ENCODE results near the gene FOXP4. TPM values are rescaled to one million over a fixed set of nuclear protein-coding genes. Genes with fewer than 3 reads are reported as not detected.

FOXP4 gene
- total and polyA plus RNA-seq, 2 experiments from 2014 or later, result 1.1 to 3.9 TPM

- no peaks in the 10 kb centered on the region for H3K36me3 ChIP-seq (ENCODE audit: low read depth)
- no peaks in the 10 kb centered on the region for H3F3A ChIP-seq (ENCODE audit: insufficient read depth)
- no peaks in the 10 kb centered on the region for H3K9me3 ChIP-seq (ENCODE audit: low read depth)
- H3K4me1 ChIP-seq (ENCODE audit: insufficient read depth), result no peaks in the 10 kb centered on the region
- H4K20me1 ChIP-seq (ENCODE audit: insufficient read depth), result no peaks in the 10 kb centered on the region
- no peak overlapping the region for H3K4me3 ChIP-seq
- peaks cover 25% of the 10 kb centered on the region for H3K27me3 ChIP-seq (replicated peaks; ENCODE audit: insufficient read depth)
- no peak for DNase-seq
- no peak overlapping the region for H3K27ac ChIP-seq
- H2AFZ ChIP-seq, result no peak overlapping the region
- H3K9ac ChIP-seq, result no peak overlapping the region
- in situ Hi-C loops (cut with MboI), result no loop called here
- no peaks in the 10 kb centered on the region for H3K79me2 ChIP-seq (ENCODE audit: insufficient read depth)
- TF ChIP-seq EZH2 (IDR thresholded peaks at IDR 0.05; ENCODE audit: insufficient read depth, poor library complexity, severe bottlenecking) (no peak), EZH2phosphoT487 (IDR thresholded peaks at IDR 0.05; ENCODE audit: insufficient read depth, low read depth) (no peak)
- H3K4me2 ChIP-seq (ENCODE audit: unreplicated experiment), result no peak overlapping the region
- no peaks in the 10 kb centered on the region for H3K9me2 ChIP-seq (ENCODE audit: insufficient read depth)
- 61 to 63% methylated on average over 3 of the region's 3 CpGs for WGBS, 2 experiments (ENCODE audit: low coverage in 1 of 2, low lambda C conversion rate in 2 of 2, missing lambda C conversion rate in 2 of 2)
Measured at GRCh38 chr6:41500561-41500960, 45.6 kb upstream of the FOXP4 start.

GRCh38 chr6:41502566-41502916, 43.6 kb upstream of the FOXP4 start:
- TF ChIP-seq EZH2 (IDR thresholded peaks at IDR 0.05; ENCODE audit: insufficient read depth, poor library complexity, severe bottlenecking) (no peak), EZH2phosphoT487 (IDR thresholded peaks at IDR 0.05; ENCODE audit: insufficient read depth, low read depth) (no peak)
- Histone ChIP-seq H3F3A (ENCODE audit: insufficient read depth) (no peaks in the 10 kb centered on the region), H3K9me2 (ENCODE audit: insufficient read depth) (no peaks in the 10 kb centered on the region), H3K27ac (no peak overlapping the region), H2AFZ (no peak overlapping the region), H3K27me3 (replicated peaks; ENCODE audit: insufficient read depth) (peaks cover 21% of the 10 kb centered on the region), H3K4me3 (no peak overlapping the region), H4K20me1 (ENCODE audit: insufficient read depth) (no peaks in the 10 kb centered on the region), H3K36me3 (ENCODE audit: low read depth) (no peaks in the 10 kb centered on the region), H3K4me2 (ENCODE audit: unreplicated experiment) (no peak overlapping the region), H3K4me1 (ENCODE audit: insufficient read depth) (no peaks in the 10 kb centered on the region), H3K9me3 (ENCODE audit: low read depth) (no peaks in the 10 kb centered on the region), H3K79me2 (ENCODE audit: insufficient read depth) (no peaks in the 10 kb centered on the region), H3K9ac (no peak overlapping the region)
- 58 to 67% methylated on average over 5 of the region's 5 CpGs for WGBS, 2 experiments (ENCODE audit: low coverage in 1 of 2, low lambda C conversion rate in 2 of 2, missing lambda C conversion rate in 2 of 2)
- DNase-seq, result no peak
- in situ Hi-C loops (cut with MboI), result no loop called here

DNA sequence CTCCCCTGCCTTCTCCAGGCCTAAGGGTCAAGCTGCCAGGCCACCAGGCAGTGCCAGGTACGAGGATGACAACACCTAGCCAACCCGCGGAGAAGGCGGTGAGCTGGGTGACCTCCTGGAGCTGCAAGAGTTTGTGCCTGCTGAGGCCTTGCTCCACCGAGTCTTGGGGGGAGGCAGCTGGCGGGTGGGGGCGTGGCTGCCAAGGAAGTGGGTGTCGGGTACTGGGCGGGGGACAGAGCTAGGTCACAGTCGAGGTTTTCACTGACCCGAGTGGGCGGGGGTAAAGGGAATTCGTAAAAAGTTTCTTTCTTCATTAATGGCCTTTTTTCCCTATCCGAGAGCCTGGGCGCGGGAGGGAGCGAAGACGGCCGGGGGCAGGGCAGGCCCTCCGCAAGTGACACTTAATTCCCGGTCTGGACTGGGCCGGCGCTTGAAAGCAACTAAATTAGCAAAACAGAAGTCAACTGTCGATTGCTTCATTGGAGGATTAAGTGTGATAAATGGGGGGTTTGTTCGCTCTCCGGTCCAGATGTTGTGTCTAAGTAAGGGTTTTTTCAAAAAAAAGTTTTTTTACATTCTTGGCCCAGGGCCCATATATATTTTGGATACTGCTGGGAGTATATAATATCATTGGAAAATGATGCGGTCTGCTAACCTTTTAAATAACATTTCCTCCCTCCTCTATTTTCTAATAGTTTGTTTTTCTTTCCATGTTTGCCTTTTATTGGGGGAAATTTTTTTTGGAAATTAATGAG, 43.1 kb upstream of the FOXP4 start:
- DNase-seq, result no peak

DNA sequence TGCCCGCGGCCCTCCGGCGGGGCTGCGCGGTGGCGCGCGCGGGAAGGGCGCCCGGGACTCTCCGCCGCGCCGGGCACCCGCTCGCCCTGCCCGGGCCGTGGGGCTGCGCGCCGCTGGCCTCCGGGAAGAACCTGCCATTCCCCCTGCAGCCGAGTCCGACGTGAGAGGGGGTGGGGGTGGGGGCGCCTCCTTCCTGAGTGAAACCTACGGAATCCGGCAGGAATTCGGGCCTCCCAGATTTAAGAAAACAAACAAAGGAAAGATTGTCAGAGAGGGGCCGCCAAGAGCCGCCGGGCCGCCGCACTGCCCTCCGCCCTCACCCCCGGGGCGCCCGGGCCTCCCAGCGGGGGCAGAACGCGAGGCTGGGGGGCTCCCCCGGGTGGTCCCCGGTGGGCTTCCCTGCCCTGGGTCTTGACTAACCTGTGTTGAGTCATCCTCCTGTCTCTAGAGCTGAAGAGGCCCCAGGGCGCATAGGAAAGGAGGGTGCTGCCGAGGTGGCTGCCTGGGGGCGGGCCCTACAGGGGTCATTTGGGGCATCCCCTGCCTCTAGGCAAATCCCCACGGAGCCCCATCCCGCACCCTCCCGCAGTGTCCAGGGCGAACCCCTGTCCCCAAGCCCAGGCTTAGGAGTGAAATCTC, 42.2 kb upstream of the FOXP4 start:
- H3K9me3 ChIP-seq (ENCODE audit: low read depth), result no peaks in the 10 kb centered on the region
- peaks cover 30% of the 10 kb centered on the region for H3K27me3 ChIP-seq (replicated peaks; ENCODE audit: insufficient read depth)
- TF ChIP-seq EZH2phosphoT487 (IDR thresholded peaks at IDR 0.05; ENCODE audit: insufficient read depth, low read depth), result no peak
- no peak for TF ChIP-seq EZH2 (IDR thresholded peaks at IDR 0.05; ENCODE audit: insufficient read depth, poor library complexity, severe bottlenecking)
- H3K4me2 ChIP-seq (ENCODE audit: unreplicated experiment), result peak overlapping the region; percentile 68
- H3K79me2 ChIP-seq (ENCODE audit: insufficient read depth), result no peaks in the 10 kb centered on the region
- H3K9ac ChIP-seq, result peak overlapping the region; percentile 21; the same call in 1 of the 2 replicates
- no peaks in the 10 kb centered on the region for H3K9me2 ChIP-seq (ENCODE audit: insufficient read depth)
- peak; percentile 34 for DNase-seq
- no peaks in the 10 kb centered on the region for H3K36me3 ChIP-seq (ENCODE audit: low read depth)
- no peaks in the 10 kb centered on the region for H4K20me1 ChIP-seq (ENCODE audit: insufficient read depth)
- no peaks in the 10 kb centered on the region for H3F3A ChIP-seq (ENCODE audit: insufficient read depth)
- H3K4me1 ChIP-seq (ENCODE audit: insufficient read depth), result no peaks in the 10 kb centered on the region
- H3K27ac ChIP-seq, result no peak overlapping the region
- in situ Hi-C loops (cut with MboI), result no loop called here
- peak overlapping the region; percentile 77; the same call in 1 of the 2 replicates for H2AFZ ChIP-seq
- H3K4me3 ChIP-seq, result peak overlapping the region; percentile 65
- 4 to 5% methylated on average over 42 to 52 of the region's 52 CpGs for whole genome bisulfite sequencing, 2 experiments (ENCODE audit: low coverage in 1 of 2, low lambda C conversion rate in 2 of 2, missing lambda C conversion rate in 2 of 2)

More for the DNA sequence above, 43.1 kb upstream of the FOXP4 start:
- WGBS, 2 experiments (ENCODE audit: low coverage in 1 of 2, low lambda C conversion rate in 2 of 2, missing lambda C conversion rate in 2 of 2), result 67 to 69% methylated on average over 21 to 27 of the region's 27 CpGs
- H3K4me2 ChIP-seq (ENCODE audit: unreplicated experiment), result peak overlapping the region; percentile 68
- no peak overlapping the region for H3K4me3 ChIP-seq
- in situ Hi-C loops (cut with MboI), result no loop called here
- H3K27me3 ChIP-seq (replicated peaks; ENCODE audit: insufficient read depth), result peaks cover 25% of the 10 kb centered on the region
- H3F3A ChIP-seq (ENCODE audit: insufficient read depth), result no peaks in the 10 kb centered on the region
- no peak for TF ChIP-seq EZH2phosphoT487 (IDR thresholded peaks at IDR 0.05; ENCODE audit: insufficient read depth, low read depth)
- peak; percentile 27 for TF ChIP-seq EZH2 (IDR thresholded peaks at IDR 0.05; ENCODE audit: insufficient read depth, poor library complexity, severe bottlenecking)
- no peaks in the 10 kb centered on the region for H3K9me2 ChIP-seq (ENCODE audit: insufficient read depth)
- no peak overlapping the region for H3K9ac ChIP-seq
- H4K20me1 ChIP-seq (ENCODE audit: insufficient read depth), result no peaks in the 10 kb centered on the region
- H3K27ac ChIP-seq, result no peak overlapping the region
- H3K36me3 ChIP-seq (ENCODE audit: low read depth), result no peaks in the 10 kb centered on the region
- no peaks in the 10 kb centered on the region for H3K79me2 ChIP-seq (ENCODE audit: insufficient read depth)
- H3K9me3 ChIP-seq (ENCODE audit: low read depth), result no peaks in the 10 kb centered on the region
- H2AFZ ChIP-seq, result no peak overlapping the region
- no peaks in the 10 kb centered on the region for H3K4me1 ChIP-seq (ENCODE audit: insufficient read depth)
